HepG2 (cell line): Measurements from ENCODE around the gene CDK18. TPM values are rescaled to one million over a fixed set of nuclear protein-coding genes. Genes with fewer than 3 reads are reported as not detected.

Source experiments
- ELF3 ChIP-seq: IDR thresholded peaks from 2 replicates; pipeline ENCODE4 v1.6.1; 2016; ENCODE audit warnings: missing genetic modification reagents, missing compliant biosample characterization
- HOMEZ ChIP-seq: IDR thresholded peaks from 2 replicates; pipeline ENCODE4 v1.6.1; 2016; ENCODE audit warnings: low read depth
- RBM39 ChIP-seq: fragments of 200-400 bp; formaldehyde crosslinking; IDR thresholded peaks from one replicate; pipeline ENCODE4 v1.6.1; 2018; ENCODE audit warnings: antibody characterized with exemption, mild to moderate bottlenecking, low read depth, low read length; ENCODE audit not compliant: poor library complexity, severe bottlenecking
- SALL1 ChIP-seq: sonication (generic); formaldehyde crosslinking; IDR thresholded peaks from 2 replicates; pipeline ENCODE4 v1.8.0; 2022; ENCODE audit warnings: mild to moderate bottlenecking, missing genetic modification reagents
- ZFYVE20 ChIP-seq: sonication (generic); formaldehyde crosslinking; IDR thresholded peaks from 2 replicates; pipeline ENCODE4 v1.8.0; 2023; ENCODE audit warnings: low read depth, mild to moderate bottlenecking, moderate library complexity, missing genetic modification reagents, borderline replicate concordance
- ZNF235 ChIP-seq: sonication (generic); formaldehyde crosslinking; IDR thresholded peaks from 2 replicates; pipeline ENCODE4 v1.8.1; 2023; ENCODE audit warnings: mild to moderate bottlenecking, missing genetic modification reagents, borderline replicate concordance
- ZNF589 ChIP-seq: sonication (generic); formaldehyde crosslinking; conservative IDR thresholded peaks from 2 replicates; pipeline ENCODE4 v1.8.0; 2022; ENCODE audit warnings: mild to moderate bottlenecking, moderate library complexity, missing genetic modification reagents
- ZNF768 ChIP-seq: sonication (generic); formaldehyde crosslinking; IDR thresholded peaks from 2 replicates; pipeline ENCODE4 v1.4.0; 2020; ENCODE audit warnings: missing genetic modification reagents
- polyA plus RNA-seq, 8 experiments: library from polyadenylated mRNA; depleted of rRNA in 3 of 8; stranded (reverse) in 7 of 8; unstranded in 1 of 8; fragments of >200 nt; fragmentation: Illumina TruSeq in 4 of 8; extraction: Trizol in 4 of 8; gene quantifications; 2 replicates each; pipeline versions ENCODE4 v1.2.1 to v1.2.3, GENCODE V29; 2011 to 2016; ENCODE audit warnings: low read depth in 4 of 8, missing spikeins in 1 of 8, mixed read lengths in 1 of 8; ENCODE audit not compliant: insufficient read depth in 1 of 8
- total RNA-seq, 5 experiments: library from RNA; depleted of rRNA; stranded (reverse); fragments of >200 nt; fragmentation: Illumina TruSeq; extraction: Trizol; gene quantifications; 2 replicates each; pipeline ENCODE4 v1.2.3, GENCODE V29; 2016; ENCODE audit warnings: low read depth in 1 of 5
- TF ChIP-seq, protein P1 (sequence below), 2 experiments: sonication (generic) in 1 of 2; formaldehyde crosslinking in 1 of 2; IDR thresholded peaks; 2 replicates each; pipeline versions ENCODE4 v1.6.1 to v1.9.0; 2014 to 2022; ENCODE audit warnings: antibody characterized with exemption in 1 of 2, borderline replicate concordance in 1 of 2, inconsistent platforms in 1 of 2, low read depth in 1 of 2, missing genetic modification reagents in 1 of 2
- TF ChIP-seq, protein P2 (sequence below): sonication (generic); formaldehyde crosslinking; IDR thresholded peaks from 2 replicates; pipeline ENCODE4 v1.4.0; 2020; ENCODE audit warnings: mild to moderate bottlenecking, low read depth, missing genetic modification reagents
- TF ChIP-seq, protein P3 (sequence below): sonication (generic); formaldehyde crosslinking; IDR thresholded peaks from 2 replicates; pipeline ENCODE4 v1.9.0; 2022; ENCODE audit warnings: missing genetic modification reagents, mild to moderate bottlenecking, borderline replicate concordance

CDK18 gene
- total and polyA plus RNA-seq, 2 of the 13 experiments (the other 11 are each of a cell fraction or from before 2014, with no cell fraction given), result 6.4 to 38.8 TPM

- TF ChIP-seq, protein P1, sequence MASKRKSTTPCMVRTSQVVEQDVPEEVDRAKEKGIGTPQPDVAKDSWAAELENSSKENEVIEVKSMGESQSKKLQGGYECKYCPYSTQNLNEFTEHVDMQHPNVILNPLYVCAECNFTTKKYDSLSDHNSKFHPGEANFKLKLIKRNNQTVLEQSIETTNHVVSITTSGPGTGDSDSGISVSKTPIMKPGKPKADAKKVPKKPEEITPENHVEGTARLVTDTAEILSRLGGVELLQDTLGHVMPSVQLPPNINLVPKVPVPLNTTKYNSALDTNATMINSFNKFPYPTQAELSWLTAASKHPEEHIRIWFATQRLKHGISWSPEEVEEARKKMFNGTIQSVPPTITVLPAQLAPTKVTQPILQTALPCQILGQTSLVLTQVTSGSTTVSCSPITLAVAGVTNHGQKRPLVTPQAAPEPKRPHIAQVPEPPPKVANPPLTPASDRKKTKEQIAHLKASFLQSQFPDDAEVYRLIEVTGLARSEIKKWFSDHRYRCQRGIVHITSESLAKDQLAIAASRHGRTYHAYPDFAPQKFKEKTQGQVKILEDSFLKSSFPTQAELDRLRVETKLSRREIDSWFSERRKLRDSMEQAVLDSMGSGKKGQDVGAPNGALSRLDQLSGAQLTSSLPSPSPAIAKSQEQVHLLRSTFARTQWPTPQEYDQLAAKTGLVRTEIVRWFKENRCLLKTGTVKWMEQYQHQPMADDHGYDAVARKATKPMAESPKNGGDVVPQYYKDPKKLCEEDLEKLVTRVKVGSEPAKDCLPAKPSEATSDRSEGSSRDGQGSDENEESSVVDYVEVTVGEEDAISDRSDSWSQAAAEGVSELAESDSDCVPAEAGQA (IDR thresholded peaks at IDR 0.05; ENCODE audit: low read depth), result no peak
- TF ChIP-seq, protein P1 (CRISPR knock-in tag; IDR thresholded peaks at IDR 0.05; ENCODE audit: borderline replicate concordance), result no peak
- TF ChIP-seq ZNF589 (CRISPR knock-in tag) (no peak), SALL1 (CRISPR knock-in tag) (0 out of 2 replicates have a peak, but pooled peaks have one; percentile 26), ZNF235 (CRISPR knock-in tag) (no peak), ZNF768 (peak; percentile 24; the same call in 1 of the 2 replicates), ZFYVE20 (no peak), RBM39 (no peak), HOMEZ (CRISPR knock-in tag) (0 out of 2 replicates have a peak, but pooled peaks have one; percentile 30), ELF3 (0 out of 2 replicates have a peak, but pooled peaks have one; percentile 19)
- TF ChIP-seq, protein P2, sequence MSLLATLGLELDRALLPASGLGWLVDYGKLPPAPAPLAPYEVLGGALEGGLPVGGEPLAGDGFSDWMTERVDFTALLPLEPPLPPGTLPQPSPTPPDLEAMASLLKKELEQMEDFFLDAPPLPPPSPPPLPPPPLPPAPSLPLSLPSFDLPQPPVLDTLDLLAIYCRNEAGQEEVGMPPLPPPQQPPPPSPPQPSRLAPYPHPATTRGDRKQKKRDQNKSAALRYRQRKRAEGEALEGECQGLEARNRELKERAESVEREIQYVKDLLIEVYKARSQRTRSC (CRISPR knock-in tag), result no peak
- TF ChIP-seq, protein P3, sequence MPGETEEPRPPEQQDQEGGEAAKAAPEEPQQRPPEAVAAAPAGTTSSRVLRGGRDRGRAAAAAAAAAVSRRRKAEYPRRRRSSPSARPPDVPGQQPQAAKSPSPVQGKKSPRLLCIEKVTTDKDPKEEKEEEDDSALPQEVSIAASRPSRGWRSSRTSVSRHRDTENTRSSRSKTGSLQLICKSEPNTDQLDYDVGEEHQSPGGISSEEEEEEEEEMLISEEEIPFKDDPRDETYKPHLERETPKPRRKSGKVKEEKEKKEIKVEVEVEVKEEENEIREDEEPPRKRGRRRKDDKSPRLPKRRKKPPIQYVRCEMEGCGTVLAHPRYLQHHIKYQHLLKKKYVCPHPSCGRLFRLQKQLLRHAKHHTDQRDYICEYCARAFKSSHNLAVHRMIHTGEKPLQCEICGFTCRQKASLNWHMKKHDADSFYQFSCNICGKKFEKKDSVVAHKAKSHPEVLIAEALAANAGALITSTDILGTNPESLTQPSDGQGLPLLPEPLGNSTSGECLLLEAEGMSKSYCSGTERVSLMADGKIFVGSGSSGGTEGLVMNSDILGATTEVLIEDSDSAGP (CRISPR knock-in tag), result peak; percentile 52; the same call in 1 of the 2 replicates
Measured at GRCh38 chr1:205500240-205501233, 3.9 kb upstream of the CDK18 start (continued).
